H9 (cell line): Measurements from ENCODE around the gene WWC2. TPM values are rescaled to one million over a fixed set of nuclear protein-coding genes. Genes with fewer than 3 reads are reported as not detected.

Source experiments
- DNase-seq: peaks from one replicate; pipeline ENCODE4 v3.0.0-alpha.2; 2017
- H2AFZ ChIP-seq: one replicate; pipeline ENCODE4 v1.6.1; 2013; ENCODE audit warnings: mild to moderate bottlenecking, low read length, control low read depth, moderate library complexity
- H2AK5ac ChIP-seq: 2 replicates; pipeline ENCODE4 v1.6.1; 2013; ENCODE audit warnings: low read length, control low read depth, mixed read lengths; ENCODE audit not compliant: insufficient read length
- H2BK120ac ChIP-seq: one replicate; pipeline ENCODE4 v1.6.1; 2013; ENCODE audit warnings: low read depth, mild to moderate bottlenecking, low read length, control low read depth, inconsistent platforms; ENCODE audit not compliant: poor library complexity, severe bottlenecking
- H2BK12ac ChIP-seq: 2 replicates; pipeline ENCODE4 v1.6.1; 2013; ENCODE audit warnings: low read length, control low read depth, mixed read lengths, low read depth; ENCODE audit not compliant: insufficient read length
- H2BK15ac ChIP-seq: 2 replicates; pipeline ENCODE4 v1.6.1; 2013; ENCODE audit warnings: low read depth, low read length, control low read depth
- H2BK20ac ChIP-seq: one replicate; pipeline ENCODE4 v1.6.1; 2013; ENCODE audit warnings: low read depth, mild to moderate bottlenecking, low read length, control low read depth, inconsistent platforms; ENCODE audit not compliant: poor library complexity, severe bottlenecking
- H2BK5ac ChIP-seq: 2 replicates; pipeline ENCODE4 v1.6.1; 2013; ENCODE audit warnings: low read length, control low read depth, mixed read lengths; ENCODE audit not compliant: insufficient read length
- H3K14ac ChIP-seq: 2 replicates; pipeline ENCODE4 v1.6.1; 2013; ENCODE audit warnings: low read length, control low read depth; ENCODE audit not compliant: insufficient read depth
- H3K18ac ChIP-seq: 2 replicates; pipeline ENCODE4 v1.6.1; 2013; ENCODE audit warnings: low read depth, mild to moderate bottlenecking, mixed read lengths, low read length, control low read depth; ENCODE audit not compliant: insufficient read length
- H3K23ac ChIP-seq: 2 replicates; pipeline ENCODE4 v1.6.1; 2013; ENCODE audit warnings: low read length, control low read depth, mixed read lengths, low read depth; ENCODE audit not compliant: insufficient read length
- H3K23me2 ChIP-seq: 2 replicates; pipeline ENCODE4 v1.6.1; 2013; ENCODE audit warnings: low read depth, mild to moderate bottlenecking, mixed read lengths, low read length, control low read depth; ENCODE audit not compliant: insufficient read length, poor library complexity, severe bottlenecking
- H3K27ac ChIP-seq: 2 replicates; pipeline ENCODE4 v1.5.1; 2013; ENCODE audit warnings: low read length, control low read depth, mixed read lengths, low read depth; ENCODE audit not compliant: insufficient read length
- H3K27me3 ChIP-seq: 2 replicates; pipeline ENCODE4 v1.6.1; 2013; ENCODE audit warnings: low read length, control low read depth, inconsistent platforms; ENCODE audit not compliant: insufficient read depth
- H3K4ac ChIP-seq: 2 replicates; pipeline ENCODE4 v1.6.1; 2013; ENCODE audit warnings: low read depth, mild to moderate bottlenecking, control low read depth, inconsistent platforms, low read length, moderate library complexity
- H3K4me1 ChIP-seq: 2 replicates; pipeline ENCODE4 v1.6.1; 2013; ENCODE audit warnings: low read length, control low read depth, inconsistent platforms; ENCODE audit not compliant: insufficient read depth
- H3K4me2 ChIP-seq: 2 replicates; pipeline ENCODE4 v1.6.1; 2013; ENCODE audit warnings: low read length, control low read depth, mixed read lengths; ENCODE audit not compliant: insufficient read length, insufficient read depth
- H3K56ac ChIP-seq: 2 replicates; pipeline ENCODE4 v1.6.1; 2013; ENCODE audit warnings: low read depth, mild to moderate bottlenecking, mixed read lengths, low read length, control low read depth; ENCODE audit not compliant: insufficient read length
- H3K79me1 ChIP-seq: 2 replicates; pipeline ENCODE4 v1.6.1; 2013; ENCODE audit warnings: low read depth, mild to moderate bottlenecking, moderate library complexity, low read length, control low read depth, inconsistent platforms; ENCODE audit not compliant: insufficient read depth, poor library complexity, severe bottlenecking
- H3K79me2 ChIP-seq: 2 replicates; pipeline ENCODE4 v1.6.1; 2013; ENCODE audit warnings: low read length, control low read depth, inconsistent platforms; ENCODE audit not compliant: insufficient read depth
- H3K9ac ChIP-seq: 2 replicates; pipeline ENCODE4 v1.6.1; 2013; ENCODE audit warnings: low read length, control low read depth, mixed read lengths; ENCODE audit not compliant: insufficient read length; ENCODE audit errors: extremely low read depth
- H3K9me3 ChIP-seq: one replicate; pipeline ENCODE4 v1.6.1; 2013; ENCODE audit warnings: low read depth, low read length, inconsistent platforms; ENCODE audit not compliant: control insufficient read depth
- H3T11ph ChIP-seq: one replicate; pipeline ENCODE4 v1.6.1; 2013; ENCODE audit warnings: mild to moderate bottlenecking, low read length, control low read depth, inconsistent platforms
- H4K20me1 ChIP-seq: one replicate; pipeline ENCODE4 v1.6.1; 2013; ENCODE audit not compliant: control insufficient read depth, insufficient read length, insufficient read depth
- H4K5ac ChIP-seq: 2 replicates; pipeline ENCODE4 v1.6.1; 2013; ENCODE audit warnings: low read depth, mild to moderate bottlenecking, mixed read lengths, low read length, control low read depth; ENCODE audit not compliant: insufficient read length
- H4K8ac ChIP-seq: replicated peaks from 2 replicates; pipeline ENCODE4 v1.6.1; 2013; ENCODE audit warnings: low read length, control low read depth, mixed read lengths, low read depth; ENCODE audit not compliant: insufficient read length
- H4K91ac ChIP-seq: 2 replicates; pipeline ENCODE4 v1.6.1; 2013; ENCODE audit warnings: low read depth, mild to moderate bottlenecking, moderate library complexity, mixed read lengths, low read length, control low read depth; ENCODE audit not compliant: insufficient read length
- H3K27ac Mint-ChIP-seq, 3 experiments: 2 replicates in 2 of 3; 3 replicates in 1 of 3; pipeline ENCODE4 v1.8.0; 2020 to 2021; ENCODE audit warnings: mixed read lengths in 3 of 3, mild to moderate bottlenecking in 1 of 3, moderate library complexity in 1 of 3
- H3K27me3 Mint-ChIP-seq: 2 replicates; pipeline ENCODE4 v1.8.0; 2021; ENCODE audit warnings: low read depth, mild to moderate bottlenecking, moderate library complexity, mixed read lengths
- H3K36me3 Mint-ChIP-seq, 3 experiments: 2 replicates in 2 of 3; 3 replicates in 1 of 3; pipeline ENCODE4 v1.8.0; 2020 to 2021; ENCODE audit warnings: low read depth in 3 of 3, mixed read lengths in 3 of 3; ENCODE audit not compliant: insufficient read depth in 1 of 3
- H3K4me1 Mint-ChIP-seq, 2 experiments: 2 replicates each; pipeline ENCODE4 v1.8.0; 2020; ENCODE audit warnings: mixed read lengths in 2 of 2
- H3K4me3 Mint-ChIP-seq, 2 experiments: 2 replicates in 1 of 2; 3 replicates in 1 of 2; pipeline ENCODE4 v1.8.0; 2020 to 2021; ENCODE audit warnings: mild to moderate bottlenecking in 2 of 2, mixed read lengths in 2 of 2, moderate library complexity in 1 of 2
- H3K9me3 Mint-ChIP-seq, 2 experiments: 2 replicates in 1 of 2; 3 replicates in 1 of 2; pipeline ENCODE4 v1.8.0; 2020; ENCODE audit warnings: mild to moderate bottlenecking in 2 of 2, mixed read lengths in 2 of 2, moderate library complexity in 1 of 2
- CTCF ChIP-seq: fragments of 200-600 bp; sonication (generic); conservative IDR thresholded peaks from 3 replicates; pipeline ENCODE4 v1.8.0; 2021; ENCODE audit warnings: antibody characterized with exemption, mild to moderate bottlenecking
- WGBS: extraction: QIAGEN DNeasy Blood & Tissue Kit; methylation state at CpG from one replicate; pipeline ENCODE4 v1.1.7; 2013; ENCODE audit warnings: missing lambda C conversion rate, low lambda C conversion rate, mixed read lengths; ENCODE audit not compliant: insufficient read length; ENCODE audit errors: extremely low coverage; 5-methylcytosine and 5-hydroxymethylcytosine counted together
- total RNA-seq: library from RNA; stranded (reverse); gene quantifications from 2 replicates; pipeline ENCODE4 v1.2.1, GENCODE V29; 2021

Gene WWC2
- total RNA-seq, 1 experiment from 2014 or later = 106 TPM

GRCh38 chr4:183181081-183181480 lies 82.0 kb downstream of the WWC2 start:
- Histone ChIP-seq H2AFZ (no peak overlapping the region), H3K4me2 (peak overlapping the region; percentile 61)
- no peak for TF ChIP-seq CTCF

More at GRCh38 chr4:183181081-183181480, 82.0 kb downstream of the WWC2 start:
- Histone ChIP-seq H3K4me1 (peaks cover 24% of the 10 kb centered on the region), H2AK5ac (no peak overlapping the region), H3K18ac (no peak overlapping the region), H2BK15ac (no peak overlapping the region), H3K27ac (peak overlapping the region; percentile 78), H3K23ac (no peak overlapping the region), H2BK20ac (no peak overlapping the region), H3K27me3 (no peaks in the 10 kb centered on the region), H3T11ph (no peak overlapping the region), H3K9me3 (no peaks in the 10 kb centered on the region), H3K79me1 (peaks cover 4% of the 10 kb centered on the region), H2BK12ac (no peak overlapping the region), H3K79me2 (peaks cover 12% of the 10 kb centered on the region; the same call in 1 of the 2 replicates), H4K8ac (no peak overlapping the region), H4K20me1 (no peaks in the 10 kb centered on the region), H4K5ac (no peak overlapping the region), H2BK5ac (no peak overlapping the region), H3K4ac (no peak overlapping the region), H3K14ac (no peak overlapping the region), H3K9ac (no peak overlapping the region), H4K91ac (no peak overlapping the region), H3K23me2 (peaks cover 4% of the 10 kb centered on the region), H2BK120ac (no peak overlapping the region), H3K56ac (no peak overlapping the region)
- no peak overlapping the region for H3K4me3 Mint-ChIP-seq
- no CpG with 5 or more reads among the region's 3 CpGs for WGBS
- no peak for DNase-seq
- peaks cover 5% of the 10 kb centered on the region in 2 experiments for H3K9me3 Mint-ChIP-seq
- peaks cover 77 to 81% of the 10 kb centered on the region in 2 experiments for H3K4me1 Mint-ChIP-seq
- peaks cover 1 to 12% (median 9%) of the 10 kb centered on the region in 3 experiments for H3K36me3 Mint-ChIP-seq
- no peaks in the 10 kb centered on the region for H3K27me3 Mint-ChIP-seq
- peak overlapping the region in 1 of 3 experiments; percentile 66; a peak in 1 of 7 replicates for H3K27ac Mint-ChIP-seq
